Neural cell (in vitro differentiated cells): ENCODE data around the gene ZNF268.

Source experiments
- EZH2 ChIP-seq: fragments of 200-600, 300-800 bp; shearing (Covaris generic), sonication (generic); IDR thresholded peaks from 2 replicates; pipeline ENCODE4 v1.6.1; 2014; ENCODE audit warnings: antibody characterized with exemption, low read length, borderline replicate concordance, mild to moderate bottlenecking; ENCODE audit not compliant: insufficient read depth, poor library complexity, severe bottlenecking
- MXI1 ChIP-seq: fragments of 450-650 bp; conservative IDR thresholded peaks from 2 replicates; pipeline ENCODE4 v1.6.1; 2014; ENCODE audit warnings: antibody characterized with exemption, mild to moderate bottlenecking; ENCODE audit not compliant: poor library complexity, severe bottlenecking
- POLR2AphosphoS5 ChIP-seq: IDR thresholded peaks from 2 replicates; pipeline ENCODE4 v1.6.1; 2012
- TF ChIP-seq, protein P1 (sequence below): fragments of 450-650 bp; IDR thresholded peaks from 2 replicates; pipeline ENCODE4 v1.5.1; 2014; ENCODE audit warnings: antibody characterized with exemption, mild to moderate bottlenecking, moderate library complexity; ENCODE audit not compliant: poor library complexity, severe bottlenecking

DNA sequence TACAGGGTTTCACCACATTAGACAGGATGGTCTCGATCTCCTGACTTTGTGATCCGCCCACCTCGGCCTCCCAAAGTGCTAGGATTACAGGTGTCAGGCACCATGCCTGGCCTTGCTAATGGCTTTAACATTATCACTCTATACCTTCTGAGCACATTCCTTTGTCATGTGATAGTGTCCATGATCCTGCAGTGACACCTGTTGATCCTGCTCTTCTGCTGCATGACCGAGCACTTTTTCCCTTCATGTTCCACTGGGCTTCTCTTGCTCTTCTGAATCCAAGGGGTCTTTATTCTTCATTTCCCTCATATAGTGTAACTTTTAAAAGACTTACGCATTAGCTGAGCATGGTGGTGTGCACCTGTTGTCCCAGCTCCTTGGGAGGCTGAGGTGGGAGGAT lies 11.6 kb downstream of the ZNF268 start:
- TF ChIP-seq, protein P1, sequence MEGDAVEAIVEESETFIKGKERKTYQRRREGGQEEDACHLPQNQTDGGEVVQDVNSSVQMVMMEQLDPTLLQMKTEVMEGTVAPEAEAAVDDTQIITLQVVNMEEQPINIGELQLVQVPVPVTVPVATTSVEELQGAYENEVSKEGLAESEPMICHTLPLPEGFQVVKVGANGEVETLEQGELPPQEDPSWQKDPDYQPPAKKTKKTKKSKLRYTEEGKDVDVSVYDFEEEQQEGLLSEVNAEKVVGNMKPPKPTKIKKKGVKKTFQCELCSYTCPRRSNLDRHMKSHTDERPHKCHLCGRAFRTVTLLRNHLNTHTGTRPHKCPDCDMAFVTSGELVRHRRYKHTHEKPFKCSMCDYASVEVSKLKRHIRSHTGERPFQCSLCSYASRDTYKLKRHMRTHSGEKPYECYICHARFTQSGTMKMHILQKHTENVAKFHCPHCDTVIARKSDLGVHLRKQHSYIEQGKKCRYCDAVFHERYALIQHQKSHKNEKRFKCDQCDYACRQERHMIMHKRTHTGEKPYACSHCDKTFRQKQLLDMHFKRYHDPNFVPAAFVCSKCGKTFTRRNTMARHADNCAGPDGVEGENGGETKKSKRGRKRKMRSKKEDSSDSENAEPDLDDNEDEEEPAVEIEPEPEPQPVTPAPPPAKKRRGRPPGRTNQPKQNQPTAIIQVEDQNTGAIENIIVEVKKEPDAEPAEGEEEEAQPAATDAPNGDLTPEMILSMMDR, result no peak
- TF ChIP-seq MXI1, result no peak
- TF ChIP-seq POLR2AphosphoS5, result no peak
- no peak for TF ChIP-seq EZH2
